NCI-H146 treated with DMSO at 0.1 percent for 48 hours (cell line): ENCODE results near the gene SNTB2.

Experiments
- DNase-seq: peaks from one replicate; lab custom pipeline; 2025; ENCODE audit not compliant: unreplicated experiment; lab: John Stamatoyannopoulos, UW

Gene SNTB2

DNA sequence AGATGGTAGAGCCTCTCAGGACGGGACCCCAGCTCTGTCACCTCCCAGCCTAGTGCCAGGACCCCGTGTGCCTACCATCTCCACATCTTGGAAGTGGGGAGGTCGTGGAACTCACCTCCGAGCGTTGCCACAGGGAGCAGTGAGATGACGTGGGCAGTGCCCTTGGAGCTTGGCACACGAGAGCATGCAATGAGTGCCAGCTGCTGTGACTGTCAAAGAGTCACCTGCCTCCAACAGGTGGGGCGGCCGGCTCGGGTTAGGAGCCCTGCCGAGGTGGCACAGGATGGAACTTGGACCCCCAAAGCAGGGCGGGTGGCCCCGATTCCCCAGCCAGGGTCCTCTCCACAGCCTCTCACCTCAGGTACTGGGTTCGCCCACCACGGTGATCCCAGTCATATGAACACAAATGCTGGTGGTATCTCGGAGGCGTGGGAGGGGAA, 129.7 kb downstream of the SNTB2 start:
- DNase-seq: no peak

DNA sequence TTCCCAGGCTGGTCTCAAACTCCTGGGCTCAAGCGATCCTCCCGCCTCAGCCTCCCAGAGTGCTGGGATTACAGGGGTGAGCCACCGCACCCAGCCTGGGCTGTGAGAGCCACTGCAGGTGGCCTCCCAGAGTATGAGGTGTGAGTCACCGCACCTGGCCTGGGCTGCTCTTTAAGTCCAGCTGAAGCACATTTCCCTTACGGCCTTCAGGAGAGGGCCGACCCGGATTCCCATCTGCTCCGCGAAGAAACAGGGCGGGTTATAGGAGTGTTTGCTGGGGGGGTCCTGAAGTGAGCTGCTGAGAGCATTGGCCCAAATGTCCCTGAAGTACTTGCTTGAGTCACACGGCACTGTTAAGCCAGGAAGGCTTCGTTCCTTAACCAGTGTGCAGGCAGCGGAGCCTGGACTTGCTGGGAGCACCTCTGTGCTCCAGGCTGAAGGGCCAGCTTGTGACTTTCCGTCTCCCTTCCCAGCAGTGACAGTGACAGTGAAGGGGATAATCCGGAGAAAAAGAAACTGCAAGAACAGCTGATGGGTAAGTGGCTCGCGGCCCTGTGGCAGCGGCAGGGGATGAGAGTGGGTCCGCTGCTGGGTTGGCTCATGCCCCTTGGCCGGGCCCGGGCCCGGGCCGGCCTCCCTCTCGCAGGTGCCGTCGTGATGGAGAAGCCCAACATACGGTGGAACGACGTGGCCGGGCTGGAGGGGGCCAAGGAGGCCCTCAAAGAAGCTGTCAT, 131.4 kb downstream of the SNTB2 start:
- DNase-seq: no peak

GRCh38 chr16:69318911-69319289, 131.9 kb downstream of the SNTB2 start:
- DNase-seq: no peak

- no peak for DNase-seq
Observed at GRCh38 chr16:69319381-69319780, 132.4 kb downstream of the SNTB2 start.

GRCh38 chr16:69319826-69320739, 133.1 kb downstream of the SNTB2 start:
- no peak for DNase-seq

DNA sequence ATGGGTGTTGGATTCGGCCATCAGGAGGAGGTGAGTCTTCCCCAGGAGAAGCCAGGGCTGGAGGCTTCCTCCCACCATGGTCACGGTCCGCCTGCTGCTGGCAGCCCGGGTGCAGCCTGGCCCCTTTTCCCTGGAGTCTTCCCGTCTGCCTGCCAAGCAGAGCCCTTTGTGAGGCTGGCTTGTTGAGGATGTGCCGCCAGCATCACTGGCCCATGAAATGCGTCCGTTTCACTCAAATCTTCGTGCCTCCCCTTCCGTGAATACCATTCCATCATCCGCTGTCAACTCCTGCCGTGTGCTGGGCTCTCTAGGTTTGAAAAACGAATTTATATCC, 133.7 kb downstream of the SNTB2 start:
- DNase-seq: no peak

GRCh38 chr16:69321080-69321479, 134.1 kb downstream of the SNTB2 start:
- DNase-seq: no peak

GRCh38 chr16:69322343-69322742, 135.4 kb downstream of the SNTB2 start:
- DNase-seq: no peak

- no peak for DNase-seq
Observed at GRCh38 chr16:69323415-69323814, 136.5 kb downstream of the SNTB2 start.

- no peak for DNase-seq
Observed at GRCh38 chr16:69324013-69324531, 137.1 kb downstream of the SNTB2 start.

DNA sequence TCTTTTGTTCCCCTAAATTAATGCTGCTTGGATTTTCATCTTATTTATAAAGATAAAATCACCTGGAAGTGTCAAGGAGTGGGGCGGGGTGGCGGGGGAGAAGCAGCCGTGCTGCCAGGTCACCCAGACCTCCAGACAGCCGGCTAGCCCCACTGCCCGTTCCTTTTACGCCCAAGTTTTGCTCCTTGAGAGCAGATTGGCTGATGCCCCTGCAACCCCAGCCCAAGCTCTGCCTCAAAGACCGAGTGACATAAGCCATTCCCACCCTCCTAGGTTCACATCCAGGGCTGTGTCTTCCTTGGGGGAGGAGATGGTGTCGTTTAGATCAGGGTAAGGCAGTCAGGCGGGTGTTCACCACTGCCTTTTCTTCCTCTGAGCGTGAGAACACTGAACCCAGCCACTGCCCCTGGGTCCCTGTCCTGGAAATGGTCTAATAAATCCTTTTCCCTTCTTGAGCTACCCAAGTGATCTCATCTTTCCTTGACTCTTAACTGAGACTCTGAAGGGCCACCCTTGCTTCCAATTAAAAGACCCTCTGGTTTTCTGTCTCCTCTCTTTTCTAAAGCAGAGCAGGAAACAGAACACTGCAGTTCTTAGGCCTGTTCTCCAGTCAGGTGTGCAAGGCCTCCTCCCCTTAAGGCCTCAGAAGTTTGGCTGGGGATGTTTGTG, 137.8 kb downstream of the SNTB2 start:
- DNase-seq: no peak

GRCh38 chr16:69325784-69326171, 138.8 kb downstream of the SNTB2 start:
- DNase-seq: no peak

GRCh38 chr16:69326172-69326873, 139.4 kb downstream of the SNTB2 start:
- no peak for DNase-seq

DNA sequence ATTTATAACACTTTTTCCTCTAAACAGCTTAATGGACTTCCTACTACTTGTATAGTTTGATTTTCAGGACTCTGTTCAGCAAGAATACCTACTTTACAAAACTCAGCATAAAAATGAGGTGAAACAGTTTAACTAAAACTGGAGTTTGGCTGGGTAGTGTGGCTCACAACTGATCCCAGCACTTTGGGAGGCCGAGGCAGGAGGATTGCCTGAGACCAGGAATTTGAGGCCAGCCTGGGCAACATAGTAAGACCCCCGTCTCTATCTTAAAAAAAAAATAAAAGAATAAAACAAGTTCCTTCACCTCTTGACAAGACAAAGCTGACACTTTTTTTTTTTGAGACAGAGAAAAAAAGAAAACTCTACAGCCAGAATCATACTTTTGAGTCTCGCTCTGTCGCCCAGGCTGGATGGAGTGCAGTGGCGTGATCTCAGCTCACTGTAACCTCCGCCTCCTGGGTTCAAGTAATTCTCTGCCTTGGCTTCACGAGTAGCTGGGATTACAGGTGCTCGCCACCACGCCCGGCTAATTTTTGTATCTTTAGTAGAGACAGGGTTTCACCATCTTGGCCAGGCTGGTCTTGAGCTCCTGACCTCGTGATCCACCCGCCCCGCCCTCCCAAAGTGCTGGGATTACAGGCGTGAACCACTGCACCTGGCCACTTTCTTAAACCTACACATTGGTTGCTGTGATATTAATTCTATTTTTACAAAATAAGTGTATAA, 140.8 kb downstream of the SNTB2 start:
- DNase-seq: no peak

- DNase-seq: no peak
Observed at GRCh38 chr16:69328854-69329316, 141.9 kb downstream of the SNTB2 start.

GRCh38 chr16:69329369-69330285, 142.7 kb downstream of the SNTB2 start:
- DNase-seq: no peak

DNA sequence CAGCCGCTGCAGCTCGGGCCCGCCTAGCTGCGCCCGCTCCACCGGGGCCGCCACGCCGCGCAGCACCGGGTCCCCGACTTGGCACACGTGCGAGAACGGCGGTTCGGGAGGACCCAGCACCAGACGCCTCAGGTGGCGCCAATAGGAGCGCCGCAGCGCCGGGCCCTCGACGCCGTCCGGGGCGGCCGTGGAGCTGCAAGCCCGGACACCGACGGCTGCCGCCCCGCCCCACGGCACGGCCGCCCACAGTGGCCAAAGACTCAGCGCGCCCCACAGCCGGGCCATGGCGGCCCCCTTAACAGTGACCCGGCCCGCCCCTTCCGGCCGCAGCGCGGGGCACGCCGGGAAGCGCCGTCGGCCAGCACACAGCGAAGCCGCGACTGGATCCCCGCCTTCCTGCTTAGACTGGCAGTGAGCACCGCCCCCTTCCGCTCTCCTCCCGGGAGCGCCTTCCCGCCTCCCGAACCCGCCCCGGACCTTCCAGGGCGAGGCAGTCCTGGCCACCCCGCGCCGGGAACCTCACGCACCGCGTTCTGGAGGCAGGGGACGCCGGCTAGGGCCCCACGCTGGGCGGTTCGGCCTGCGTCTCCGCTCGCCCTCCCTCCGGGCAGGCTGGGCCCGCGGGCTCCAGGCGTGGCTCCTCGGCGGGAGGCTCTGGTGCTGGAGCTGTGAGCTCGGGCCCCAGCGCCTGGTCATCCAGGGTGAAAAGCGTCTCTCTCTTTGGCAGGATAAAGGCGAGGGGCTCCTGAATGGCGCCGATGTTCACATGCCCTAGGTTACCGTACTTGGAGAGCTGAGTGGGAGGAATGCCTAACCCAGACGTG, 143.5 kb downstream of the SNTB2 start, which contains the start of gene PDF:
TSS of gene PDF (minus strand) at position 303 of the 824 bp plus-strand sequence. CDS start at position 285, 18 bp downstream.
- DNase-seq: peak; percentile 56

GRCh38 chr16:69334696-69335095, 147.7 kb downstream of the SNTB2 start:
- no peak for DNase-seq
